GM15510 (cell line): Measurements from ENCODE around the gene IFITM5.

Source experiments
- POLR2A ChIP-seq: IDR thresholded peaks from 3 replicates; pipeline ENCODE4 v1.6.1; 2011; ENCODE audit warnings: borderline replicate concordance; ENCODE audit not compliant: insufficient read length; ENCODE audit errors: extremely low read depth

The IFITM5 gene

DNA sequence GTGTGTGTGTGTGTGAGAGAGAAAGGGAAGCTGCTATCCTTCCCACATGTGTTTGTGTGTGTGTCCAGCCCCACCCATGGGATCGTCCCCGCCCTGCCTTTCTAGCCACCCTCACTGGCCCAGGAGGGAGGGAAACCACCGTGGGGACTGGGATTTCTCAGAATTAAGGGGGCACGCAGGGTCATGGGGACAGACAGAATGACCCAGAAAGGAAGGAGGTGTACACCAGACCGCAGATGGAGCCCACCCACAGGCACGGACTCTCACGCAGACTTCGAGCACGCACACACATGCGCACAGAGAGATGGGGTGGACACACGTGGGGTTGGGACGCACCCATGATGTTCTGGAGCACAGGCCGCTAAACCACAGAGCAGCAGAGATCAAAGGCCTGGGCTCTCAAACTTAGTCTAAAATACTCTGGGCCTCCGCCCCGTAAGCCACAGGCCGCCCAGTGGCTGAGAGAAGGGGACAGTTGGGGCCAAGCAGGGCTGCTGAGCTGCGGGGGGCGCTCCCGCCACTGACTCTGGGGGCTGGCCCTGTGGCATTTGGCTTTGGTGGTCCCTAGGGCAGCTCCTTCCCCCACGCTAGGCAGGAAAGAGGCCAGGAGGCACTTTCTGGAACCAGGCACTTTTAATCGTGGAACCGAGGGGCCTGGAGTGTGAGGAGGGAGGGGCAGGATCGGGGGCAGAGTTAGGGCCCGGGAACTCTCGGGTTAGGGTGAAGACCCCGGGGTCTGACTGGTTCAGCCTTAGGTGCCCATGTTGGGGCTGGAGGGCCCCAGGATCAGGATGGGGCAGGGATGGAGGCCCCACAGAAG is 1.5 kb downstream of the IFITM5 start:
- TF ChIP-seq POLR2A: no peak

GRCh38 chr11:297051-297585 is 2.2 kb downstream of the IFITM5 start:
- no peak for TF ChIP-seq POLR2A

DNA sequence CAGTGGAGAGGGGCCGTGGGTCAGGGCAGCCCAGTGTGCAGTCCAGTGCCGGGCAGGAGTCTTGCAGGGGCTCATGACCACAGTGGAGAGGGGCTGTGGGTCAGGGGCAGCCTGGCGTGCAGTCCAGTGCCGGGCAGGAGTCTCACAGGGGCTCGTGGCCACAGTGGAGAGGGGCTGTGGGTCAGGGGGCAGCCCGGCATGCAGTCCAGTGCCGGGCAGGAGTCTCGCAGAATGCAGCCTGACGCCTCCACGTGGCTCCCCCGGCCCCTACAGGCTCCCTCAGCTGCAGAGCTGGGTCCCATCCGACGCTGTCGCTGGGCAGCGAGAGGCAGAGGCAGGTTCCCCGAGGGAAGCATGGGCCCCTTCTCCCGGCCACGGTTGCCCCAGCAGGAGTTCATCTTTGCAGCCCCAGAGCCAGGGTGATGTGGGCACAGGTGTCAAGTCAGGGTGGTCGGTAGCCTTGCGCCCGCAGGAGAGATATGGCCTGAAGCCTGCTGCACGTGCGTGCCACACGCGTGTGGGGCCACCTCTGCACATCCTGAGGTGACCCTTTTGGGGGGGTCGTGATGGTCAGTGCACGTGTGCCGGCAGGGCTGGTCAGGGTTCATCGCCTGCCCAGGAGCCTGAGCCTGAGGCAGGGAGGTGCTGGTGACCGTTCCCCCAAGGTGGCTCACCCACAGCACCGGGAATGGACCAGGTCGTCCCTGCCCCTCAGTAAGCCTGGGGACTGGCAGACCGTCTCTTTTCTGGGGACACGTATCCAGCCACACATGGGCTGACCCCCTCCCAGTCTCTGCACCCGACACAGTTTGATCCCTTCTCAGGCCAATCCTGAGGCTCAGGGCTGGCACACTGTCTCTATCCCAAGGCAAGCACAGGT is 2.9 kb downstream of the IFITM5 start:
- no peak for TF ChIP-seq POLR2A

GRCh38 chr11:295351-296170 is 3.8 kb downstream of the IFITM5 start:
- TF ChIP-seq POLR2A: no peak

- no peak for TF ChIP-seq POLR2A
Measured at GRCh38 chr11:294780-295179, 4.5 kb downstream of the IFITM5 start.

DNA sequence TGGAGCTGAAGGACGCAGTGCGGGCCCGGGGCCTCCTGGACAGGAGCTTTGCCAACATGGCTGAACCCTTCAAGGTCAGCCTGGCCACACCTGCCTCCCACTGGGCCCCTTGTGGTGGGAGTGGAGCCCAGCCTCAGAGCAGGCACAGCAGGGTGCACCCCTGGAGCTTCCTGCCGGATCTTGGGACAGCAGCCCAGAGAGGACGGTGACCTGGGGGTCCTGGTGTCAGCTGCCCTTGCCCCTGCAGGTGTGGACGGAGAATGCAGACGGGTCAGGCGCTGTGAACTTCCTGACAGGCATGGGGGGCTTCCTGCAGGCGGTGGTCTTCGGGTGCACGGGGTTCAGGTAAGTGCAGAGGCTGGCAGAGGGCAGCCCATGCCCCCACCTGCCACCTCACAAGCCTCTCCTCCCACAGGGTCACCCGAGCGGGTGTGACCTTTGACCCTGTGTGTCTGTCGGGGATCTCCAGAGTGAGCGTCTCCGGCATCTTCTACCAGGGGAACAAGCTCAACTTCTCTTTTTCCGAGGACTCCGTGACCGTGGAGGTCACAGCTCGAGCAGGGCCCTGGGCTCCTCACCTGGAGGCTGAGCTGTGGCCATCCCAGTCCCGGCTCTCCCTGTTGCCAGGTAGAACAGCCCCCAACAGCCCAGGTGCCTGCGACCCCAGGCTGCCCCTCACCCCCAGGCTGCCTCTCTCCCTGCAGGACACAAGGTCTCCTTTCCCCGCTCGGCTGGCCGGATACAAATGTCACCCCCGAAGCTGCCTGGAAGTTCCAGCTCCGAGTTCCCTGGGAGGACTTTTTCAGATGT is 5.3 kb downstream of the IFITM5 start:
- no peak for TF ChIP-seq POLR2A

DNA sequence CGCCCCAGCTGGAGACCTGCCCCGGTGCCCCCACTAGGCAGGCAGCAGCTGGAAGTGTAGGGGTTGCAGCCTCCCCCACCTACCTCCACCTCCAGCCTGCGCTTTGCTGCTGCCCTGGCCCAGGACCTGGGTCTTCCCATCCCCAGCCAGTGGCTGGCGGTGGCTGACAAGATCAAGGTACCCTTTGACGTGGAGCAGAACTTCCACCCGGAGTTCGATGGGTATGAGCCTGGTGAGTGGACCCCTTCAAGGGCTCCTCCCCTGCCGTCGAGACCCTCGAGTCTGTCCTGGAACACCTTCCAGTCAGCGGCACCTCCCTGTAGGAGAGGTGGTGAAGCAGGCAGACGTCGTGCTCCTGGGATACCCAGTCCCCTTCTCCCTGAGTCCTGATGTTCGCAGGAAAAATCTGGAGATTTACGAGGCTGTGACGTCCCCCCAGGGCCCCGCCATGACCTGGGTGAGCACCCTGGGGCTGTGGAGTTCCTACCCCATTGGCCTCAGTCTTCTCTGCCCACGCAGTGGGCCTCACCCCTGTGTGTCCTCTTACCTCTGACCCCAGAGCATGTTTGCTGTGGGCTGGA is 6.0 kb downstream of the IFITM5 start:
- no peak for TF ChIP-seq POLR2A

DNA sequence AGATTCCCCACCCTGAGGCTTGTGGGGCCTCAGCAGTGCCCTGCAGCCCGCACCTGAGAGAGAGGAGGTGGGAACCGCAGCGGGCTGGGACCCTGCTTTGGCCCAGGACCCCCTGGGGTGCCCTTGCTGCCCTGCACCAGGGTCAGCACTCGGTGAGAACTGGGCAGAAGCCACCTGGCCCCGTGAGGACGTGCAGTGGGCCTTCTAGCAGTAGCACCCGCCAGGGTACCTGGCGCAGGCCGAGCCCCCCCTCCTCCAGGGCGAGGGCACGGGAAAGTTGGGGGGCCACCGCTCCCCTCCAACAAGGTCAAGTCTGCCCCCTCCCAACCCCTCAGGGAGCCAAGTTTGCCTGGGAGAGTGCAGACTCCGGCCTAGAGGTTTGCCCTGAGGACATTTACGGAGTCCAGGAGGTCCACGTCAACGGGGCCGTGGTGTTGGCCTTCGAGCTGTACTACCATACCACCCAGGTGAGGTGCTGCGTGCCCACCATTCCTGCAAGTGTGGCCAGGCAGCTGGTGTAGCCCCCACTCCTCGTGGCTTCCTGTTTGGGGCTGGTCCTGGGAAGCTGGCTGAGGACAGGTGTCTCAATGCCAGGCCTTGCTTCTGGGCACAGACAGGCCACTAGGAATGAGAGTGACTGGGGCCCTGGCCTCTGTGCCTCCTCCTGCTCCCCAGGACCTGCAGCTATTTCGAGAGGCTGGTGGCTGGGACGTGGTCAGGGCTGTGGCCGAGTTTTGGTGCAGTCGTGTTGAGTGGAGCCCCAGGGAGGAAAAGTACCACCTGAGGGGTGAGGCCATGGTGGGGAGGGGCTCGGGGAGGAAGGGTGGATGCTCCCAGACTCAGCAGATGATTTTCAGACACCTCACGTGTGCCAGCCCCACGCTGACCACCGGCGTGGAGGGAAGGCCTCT is 6.9 kb downstream of the IFITM5 start:
- no peak for TF ChIP-seq POLR2A

- TF ChIP-seq POLR2A: no peak
Measured at GRCh38 chr11:291281-292210, 7.8 kb downstream of the IFITM5 start.

DNA sequence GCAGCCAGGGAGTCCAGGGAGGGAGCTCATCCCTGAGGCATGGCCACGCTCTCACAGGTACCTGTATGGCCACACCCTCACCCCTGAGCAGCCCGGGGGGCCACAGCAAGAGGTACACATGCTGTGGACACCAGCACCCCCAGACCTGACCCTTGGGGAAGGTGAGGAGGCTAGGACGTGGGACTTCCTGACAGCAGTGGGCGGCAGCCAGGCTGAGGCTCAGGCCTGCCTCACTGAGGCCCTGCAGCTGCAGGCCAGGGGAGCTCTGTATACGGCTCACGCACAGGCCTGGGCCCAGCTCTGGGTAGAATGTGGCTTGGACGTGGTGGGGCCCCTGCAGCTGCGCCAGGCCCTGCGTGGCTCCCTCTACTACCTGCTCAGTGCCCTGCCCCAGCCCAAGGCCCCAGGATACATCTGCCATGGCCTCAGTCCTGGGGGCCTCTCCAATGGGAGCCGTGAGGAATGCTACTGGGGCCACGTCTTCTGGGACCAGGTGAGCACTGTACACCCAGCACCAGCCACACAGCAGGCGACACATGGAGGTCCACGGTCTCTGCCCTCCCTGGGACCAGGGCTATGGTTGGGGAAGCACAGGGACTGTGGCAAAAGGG is 8.6 kb downstream of the IFITM5 start:
- TF ChIP-seq POLR2A: no peak

- TF ChIP-seq POLR2A: no peak
Measured at GRCh38 chr11:289712-290620, 9.4 kb downstream of the IFITM5 start.

DNA sequence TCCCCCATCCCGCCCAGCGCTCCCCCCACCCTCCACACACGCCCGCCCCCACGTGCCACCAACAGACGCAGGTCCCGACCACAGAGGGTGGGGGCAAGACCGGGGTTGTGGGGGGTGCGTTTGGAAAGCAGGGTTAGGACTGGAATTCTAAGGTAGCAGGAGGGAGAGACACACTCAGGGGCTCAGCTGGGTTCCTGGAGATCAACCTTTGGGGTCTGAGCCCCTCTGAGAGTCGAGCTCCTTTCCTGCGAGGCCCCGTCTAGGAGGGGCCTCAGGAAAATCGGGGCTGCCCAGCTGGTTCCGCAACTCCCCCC is 10.0 kb downstream of the IFITM5 start:
- TF ChIP-seq POLR2A: no peak
